ENCODE results near the gene FBXO8.
A peak's percentile ranks its signal among the peaks of the same experiment; 100 is the strongest.
"Not testable (repeated sequence)": the region's sequence is repeated elsewhere in the genome, so short reads cannot be mapped to it uniquely, and the experiment has no call there.

Gene FBXO8

DNA sequence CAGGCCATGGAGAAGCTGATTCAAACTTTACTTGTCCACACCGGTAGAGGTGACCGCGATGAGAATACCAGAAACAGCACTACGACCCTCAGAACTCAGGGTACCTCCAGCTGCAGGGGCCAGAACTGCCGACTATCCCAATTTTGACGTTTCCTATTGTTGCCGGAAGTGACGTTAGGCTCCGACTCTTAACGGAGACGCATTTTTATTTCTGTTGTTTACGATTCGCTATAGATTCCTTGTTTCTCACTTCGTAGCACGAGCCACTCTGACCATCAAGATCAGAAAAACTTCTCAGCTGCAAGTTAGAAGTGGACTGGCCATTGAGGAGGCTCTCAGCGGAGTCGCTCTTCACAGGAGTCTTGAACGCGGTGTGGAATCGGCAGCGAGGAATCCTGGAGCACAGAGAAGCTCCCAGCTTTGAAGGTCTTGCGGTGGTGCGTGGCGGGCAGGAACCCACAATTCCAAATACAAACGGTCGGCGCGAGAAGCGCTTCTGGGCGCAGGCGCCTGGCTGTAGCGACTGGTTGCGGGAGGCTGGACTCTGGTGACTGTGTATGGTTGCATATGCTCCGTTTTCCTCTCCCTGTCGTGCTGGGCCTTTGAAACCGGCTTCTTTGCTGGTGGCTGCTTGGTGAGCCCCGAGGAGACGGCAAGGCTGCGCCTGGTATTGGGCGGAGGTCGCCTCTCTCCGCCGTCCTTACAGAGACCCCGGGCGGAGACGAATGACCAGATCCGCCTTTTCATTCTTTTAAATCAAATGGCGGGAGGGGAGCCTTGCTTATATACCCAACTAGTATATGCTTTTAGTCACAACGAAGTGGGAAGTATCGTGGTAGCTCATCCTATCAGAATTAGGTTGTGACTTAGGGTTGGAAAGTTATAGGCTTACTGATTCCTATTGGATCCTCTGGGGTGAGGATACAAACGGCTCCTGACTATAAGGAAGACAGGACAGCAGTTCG, at the start of gene FBXO8, which contains the start of gene CEP44:
TSS of gene FBXO8 (minus strand) at position 161 of the 965 bp plus-strand sequence. CDS start 20,575 bp downstream, outside the sequence.
TSS of gene CEP44 (plus strand) at position 405 of the 965 bp plus-strand sequence. CDS start 15,211 bp downstream, outside the sequence.
- peak; percentile 40 for DNase-seq

DNA sequence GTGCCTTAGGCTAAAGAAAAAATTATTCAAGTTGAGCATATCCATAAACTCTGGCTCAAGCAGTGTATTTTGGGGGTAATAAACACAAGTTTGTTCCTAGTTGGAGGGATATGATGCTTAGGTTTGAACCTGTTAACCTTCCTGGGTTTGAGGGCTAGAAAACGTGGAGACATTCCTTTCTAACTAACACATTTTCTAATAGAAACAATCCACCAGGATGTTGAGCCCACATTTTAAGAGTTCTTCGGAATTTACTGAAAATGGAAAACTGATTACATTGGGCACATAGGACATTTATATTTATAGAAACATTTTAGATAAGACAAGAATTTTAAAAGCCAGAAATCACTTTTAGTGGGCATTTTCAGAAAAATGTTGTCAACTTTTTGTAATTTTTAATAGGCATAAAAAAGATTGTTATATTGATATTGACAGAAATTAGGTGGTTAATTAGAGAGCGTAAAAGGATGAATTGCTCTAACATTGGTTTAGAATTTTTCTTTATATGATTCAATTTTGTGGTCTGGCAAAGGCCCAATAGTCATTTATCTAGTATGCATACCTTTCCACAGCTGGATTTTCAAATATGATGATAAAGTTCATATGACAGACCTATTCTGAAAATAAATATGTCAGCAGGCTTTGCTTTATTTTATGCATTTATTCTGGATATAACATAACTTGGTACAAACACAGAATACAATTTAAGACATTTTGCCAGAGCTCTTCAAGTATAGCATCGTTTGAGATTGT, 49.5 kb upstream of the FBXO8 start:
- DNase-seq = no peak

DNA sequence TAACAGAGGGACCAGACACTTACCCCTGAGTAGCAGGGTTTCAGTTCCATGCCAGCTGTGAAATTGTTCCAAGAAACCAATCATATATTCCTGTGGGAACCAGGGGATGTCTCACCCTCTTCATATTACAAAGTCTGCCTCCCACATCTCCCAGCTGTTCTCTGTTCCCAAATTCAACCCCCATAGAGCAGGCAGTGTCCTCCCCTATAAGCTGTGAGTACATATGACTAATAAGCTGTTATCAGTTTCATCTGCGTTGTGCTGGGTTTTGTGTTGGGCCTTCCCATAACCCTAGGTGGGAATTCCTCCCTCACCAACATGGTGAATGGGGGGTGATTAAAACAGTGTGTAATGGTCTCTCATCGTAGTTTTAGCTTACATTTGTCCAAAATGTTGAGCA, 41.3 kb upstream of the FBXO8 start:
- no peak for DNase-seq

DNA sequence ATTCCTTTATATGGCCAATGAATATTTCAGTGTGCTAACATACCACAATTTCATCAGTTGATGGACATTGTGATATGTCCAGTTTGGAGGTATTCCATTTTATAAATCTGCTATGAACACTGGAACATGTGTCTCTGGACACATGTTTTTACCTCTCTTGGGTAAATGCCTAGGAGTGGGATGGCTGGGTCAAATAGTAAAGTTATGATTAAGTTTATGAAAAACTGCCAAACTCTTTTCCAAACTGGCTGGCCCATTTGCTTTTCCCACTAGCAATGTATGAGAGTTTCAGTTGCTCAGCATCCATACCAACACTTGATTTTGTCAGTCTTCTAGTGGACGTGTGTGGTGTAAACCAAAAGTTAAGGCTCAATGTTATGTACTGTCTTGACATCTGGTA, 40.8 kb upstream of the FBXO8 start:
- DNase-seq = no peak

DNA sequence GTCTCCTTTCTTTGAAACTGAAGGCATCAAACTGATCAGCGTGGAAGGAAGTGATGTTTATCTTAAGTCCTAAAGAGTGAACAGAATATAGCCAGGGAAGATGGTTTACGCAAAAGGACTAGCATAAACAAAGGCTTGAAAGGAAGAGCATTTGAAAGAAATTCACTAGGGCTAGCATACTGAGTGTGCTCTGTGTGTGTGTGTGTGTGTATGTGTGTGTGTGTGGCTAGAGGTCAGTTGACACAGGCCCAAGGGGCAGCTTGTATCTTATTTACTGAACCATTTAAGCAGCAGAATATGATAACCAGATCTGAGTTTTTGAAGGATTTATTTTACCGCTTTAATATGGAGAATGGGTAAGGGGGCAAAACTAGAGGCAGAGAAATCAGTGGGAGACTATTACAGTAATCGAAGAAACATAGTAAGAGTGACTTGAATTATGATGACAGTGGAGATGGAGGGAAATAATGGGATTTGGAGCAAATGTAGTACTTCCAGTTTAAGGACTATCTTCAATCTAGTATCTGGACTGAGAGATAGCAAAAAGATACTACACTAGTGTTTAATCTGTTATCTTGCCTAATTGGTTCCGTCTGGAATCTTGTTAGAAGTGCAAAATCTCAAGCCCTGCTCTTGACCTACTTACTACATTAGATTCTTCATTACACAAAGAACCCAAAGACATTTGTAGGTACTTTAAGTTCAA, 37.2 kb upstream of the FBXO8 start:
- DNase-seq = no peak

DNA sequence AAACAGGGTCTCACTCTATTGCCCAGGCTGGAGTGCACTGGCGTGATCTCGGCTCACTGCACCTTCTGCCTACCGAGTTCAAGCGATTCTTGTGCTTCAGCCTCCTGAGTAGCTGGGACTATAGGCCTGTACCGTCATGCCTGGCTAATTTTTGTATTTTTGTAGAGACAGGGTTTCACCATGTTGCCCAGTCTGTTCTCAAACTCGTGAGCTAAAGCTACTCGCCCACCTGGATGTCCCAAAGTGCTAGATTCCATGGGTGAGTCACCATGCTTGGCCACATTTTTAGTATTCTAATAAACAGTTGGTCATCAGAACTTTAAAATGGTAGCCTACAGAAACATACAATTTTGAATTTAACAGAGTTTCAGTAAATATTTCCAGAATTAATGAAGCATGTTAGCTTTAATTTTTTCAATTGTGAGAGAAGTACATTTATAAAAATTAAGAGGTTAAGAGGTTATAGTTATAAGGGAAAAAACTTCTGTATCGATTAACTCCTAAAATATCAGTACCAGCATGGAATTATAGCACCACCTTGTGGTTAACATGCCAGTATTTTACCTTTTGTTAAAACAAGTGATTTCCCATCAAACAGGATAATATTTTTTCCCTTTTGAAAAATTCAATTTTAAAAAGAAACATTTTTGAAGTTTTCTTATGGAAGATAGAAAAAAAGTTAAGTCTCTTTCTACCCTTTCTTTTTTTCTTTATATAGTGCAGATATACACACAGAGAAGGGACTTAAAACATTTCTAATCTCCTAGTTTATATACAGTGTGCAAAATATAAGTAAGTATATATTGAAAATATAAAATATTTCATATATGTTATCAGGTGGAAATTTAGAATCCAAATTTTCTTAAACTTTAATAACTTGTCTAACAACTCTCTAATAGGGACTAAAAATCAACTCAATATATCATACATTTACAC, 35.6 kb upstream of the FBXO8 start:
- DNase-seq = no peak

- DNase-seq = no peak
These were observed 34.1 kb upstream of the FBXO8 start for GRCh38 chr4:174317531-174317930.

DNA sequence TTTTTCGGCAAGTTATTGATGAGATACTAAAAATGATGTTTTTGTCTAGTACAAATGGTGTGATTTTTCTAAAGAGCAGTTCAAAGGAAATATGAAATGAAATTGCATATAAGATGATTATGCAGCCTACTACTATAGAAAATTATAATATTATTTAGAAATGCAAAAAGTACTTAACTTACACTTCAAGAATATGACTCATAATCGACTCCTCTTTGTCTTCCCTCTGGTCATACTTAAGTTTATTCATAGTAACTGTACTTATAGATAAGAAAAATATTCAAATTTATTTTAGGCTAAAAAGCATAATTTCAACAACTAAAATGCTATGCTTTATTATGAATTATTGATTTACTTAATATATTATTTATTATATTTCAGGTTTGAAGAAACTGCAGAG, 33.5 kb upstream of the FBXO8 start:
- no peak for DNase-seq

GRCh38 chr4:174316546-174316945, 33.1 kb upstream of the FBXO8 start:
- no peak for DNase-seq

GRCh38 chr4:174314770-174315169, 31.3 kb upstream of the FBXO8 start:
- no peak for DNase-seq

- no peak for DNase-seq
These were observed 30.8 kb upstream of the FBXO8 start for GRCh38 chr4:174314274-174314673.

DNA sequence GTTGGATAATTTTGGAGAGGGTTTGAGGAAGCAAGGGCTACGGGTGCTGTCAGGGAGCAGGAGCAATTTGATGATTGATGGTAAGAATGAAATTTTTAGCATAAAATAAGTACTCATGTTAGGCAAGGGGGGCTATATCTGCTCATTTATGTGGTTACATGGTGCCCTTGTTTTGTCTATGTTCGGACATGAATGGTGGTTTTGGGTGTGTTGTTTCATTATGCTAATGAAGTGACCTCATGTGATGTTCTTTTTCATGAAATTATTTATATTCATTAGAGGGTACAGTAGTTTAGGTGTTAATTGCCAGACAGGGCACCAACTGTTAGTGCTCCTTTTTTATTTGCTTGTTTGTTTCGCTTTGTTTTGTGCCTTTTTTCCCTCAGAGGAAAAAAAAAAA, 29.5 kb upstream of the FBXO8 start:
- no peak for DNase-seq

DNA sequence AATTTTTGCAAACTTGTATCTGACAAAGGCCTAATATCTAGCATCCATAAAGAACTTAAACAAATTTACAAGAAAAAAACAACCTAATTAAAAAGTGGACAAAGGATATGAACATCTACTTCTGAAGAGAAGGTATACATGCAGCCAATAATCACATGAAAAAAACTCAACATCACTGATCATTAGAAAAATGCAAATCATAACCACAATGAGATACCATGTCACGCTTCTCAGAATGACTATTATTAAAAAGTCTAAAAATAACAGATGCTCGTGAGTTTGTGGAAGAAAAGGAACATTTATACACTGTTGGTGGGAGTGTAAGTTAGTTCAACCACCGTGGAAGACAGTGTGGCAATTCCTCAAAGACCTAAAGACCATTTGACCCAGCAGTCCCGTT, 24.2 kb upstream of the FBXO8 start:
- DNase-seq = no peak

- no peak for DNase-seq
These were observed 22.5 kb upstream of the FBXO8 start for GRCh38 chr4:174305961-174306360.

- no peak for DNase-seq
These were observed 21.2 kb upstream of the FBXO8 start for GRCh38 chr4:174304664-174305063.

- DNase-seq = no peak
These were observed 20.2 kb upstream of the FBXO8 start for GRCh38 chr4:174303687-174304086.

DNA sequence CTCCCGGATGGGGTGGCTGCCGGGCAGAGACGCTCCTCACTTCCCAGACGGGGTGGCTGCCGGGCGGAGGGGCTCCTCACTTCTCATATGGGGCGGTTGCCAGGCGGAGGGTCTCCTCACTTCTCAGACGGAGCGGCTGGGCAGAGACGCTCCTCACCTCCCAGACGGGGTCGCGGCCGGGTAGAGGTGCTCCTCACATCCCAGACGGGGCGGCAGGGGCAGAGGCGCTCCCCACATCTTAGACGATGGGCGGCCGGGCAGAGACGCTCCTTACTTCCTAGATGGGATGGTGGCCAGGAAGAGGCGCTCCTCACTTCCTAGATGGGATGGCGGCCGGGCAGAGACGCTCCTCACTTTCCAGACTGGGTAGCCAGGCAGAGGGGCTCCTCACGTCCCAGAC, 11.7 kb upstream of the FBXO8 start:
- DNase-seq = not testable (repeated sequence)

DNA sequence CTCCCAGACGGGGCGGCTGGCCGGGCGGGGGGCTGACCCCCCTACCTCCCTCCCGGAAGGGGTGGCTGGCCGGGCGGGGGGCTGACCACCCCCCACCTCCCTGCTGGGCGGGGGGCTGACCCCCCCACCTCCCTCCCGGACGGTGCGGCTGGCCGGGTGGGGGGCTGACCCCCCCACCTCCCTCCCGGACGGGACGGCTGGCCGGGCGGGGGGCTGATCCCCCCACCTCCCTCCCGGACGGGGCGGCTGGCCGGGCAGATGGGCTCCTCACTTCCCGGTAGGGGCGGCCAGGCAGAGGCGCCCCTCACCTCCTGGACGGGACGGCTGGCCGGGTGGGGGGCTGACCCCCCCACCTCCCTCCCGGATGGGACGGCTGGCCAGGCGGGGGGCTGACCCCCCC, 11.2 kb upstream of the FBXO8 start:
- DNase-seq = not testable (repeated sequence)

GRCh38 chr4:174292473-174292872, 9.0 kb upstream of the FBXO8 start:
- no peak for DNase-seq

GRCh38 chr4:174286870-174287269, 3.4 kb upstream of the FBXO8 start:
- DNase-seq = no peak

- DNase-seq = no peak
These were observed 1.0 kb upstream of the FBXO8 start for GRCh38 chr4:174284487-174284886.

Measured in NK-92 treated with Interleukin-12 subunit alpha and Interleukin-12 subunit beta, amount 100 ng/mL, for 24 hours (cell line).